HEK293 (cell line): ENCODE results near the gene VAV2.

ENCODE experiments used
- CTCF ChIA-PET: fragments of 350-600 bp; formaldehyde crosslinking; extraction: SDS; loops from one replicate; lab custom pipeline; 2021; ENCODE audit warnings: antibody characterized with exemption; lab: Yijun Ruan, JAX
- POLR2A ChIA-PET: fragments of 300-600 bp; formaldehyde crosslinking; extraction: SDS; loops from one replicate; lab custom pipeline; 2020; ENCODE audit warnings: antibody characterized with exemption, inconsistent platforms; lab: Yijun Ruan, JAX
- H3K27ac ChIP-seq: fragments of 200-500 bp; sonication (Bioruptor generic); 2 replicates; pipeline ENCODE4 v1.5.1; 2014; ENCODE audit warnings: low read depth, low read length, control low read depth, inconsistent platforms; ENCODE audit errors: extremely low read depth
- H3K36me3 ChIP-seq, 2 experiments: fragments of 200-500 bp in 1 of 2; sonication (Bioruptor generic) in 1 of 2; 1 replicate in 1 of 2; 2 replicates in 1 of 2; pipeline ENCODE4 v1.5.1; 2014 to 2017; ENCODE audit warnings: inconsistent platforms in 2 of 2, low read length in 2 of 2; ENCODE audit not compliant: control insufficient read depth in 2 of 2, insufficient read depth in 1 of 2
- H3K4me1 ChIP-seq: fragments of 200-500 bp; sonication (Bioruptor generic); 2 replicates; pipeline ENCODE4 v1.5.1; 2014; ENCODE audit warnings: mild to moderate bottlenecking, low read length, inconsistent platforms; ENCODE audit not compliant: control insufficient read depth, insufficient read depth
- H3K4me3 ChIP-seq: 2 replicates; pipeline ENCODE4 v1.5.1; 2011; ENCODE audit warnings: low read depth, mild to moderate bottlenecking, control low read depth, low read length, moderate library complexity
- H3K9me3 ChIP-seq: fragments of 200-500 bp; sonication (Bioruptor generic); 2 replicates; pipeline ENCODE4 v1.5.1; 2014; ENCODE audit warnings: low read depth, low read length, inconsistent platforms; ENCODE audit not compliant: control insufficient read depth, insufficient read depth
- KLF1 ChIP-seq: fragments of 450-650 bp; formaldehyde crosslinking; IDR thresholded peaks from 2 replicates; pipeline ENCODE4 v1.5.1; 2016; ENCODE audit warnings: missing biosample characterization, missing genetic modification characterization
- KLF10 ChIP-seq: fragments of 450-650 bp; IDR thresholded peaks from 2 replicates; pipeline ENCODE4 v1.5.1; 2018; ENCODE audit warnings: missing biosample characterization, mild to moderate bottlenecking, missing genetic modification characterization
- KLF16 ChIP-seq: fragments of 450-650 bp; formaldehyde crosslinking; IDR thresholded peaks from 2 replicates; pipeline ENCODE4 v1.5.1; 2017; ENCODE audit warnings: missing biosample characterization, missing genetic modification characterization
- PRDM2 ChIP-seq: fragments of 450-650 bp; formaldehyde crosslinking; IDR thresholded peaks from 2 replicates; pipeline ENCODE4 v1.5.1; 2016; ENCODE audit warnings: missing biosample characterization, missing genetic modification characterization, borderline replicate concordance
- TRIM28 ChIP-seq: IDR thresholded peaks from 2 replicates; pipeline ENCODE4 v1.6.1; 2011; ENCODE audit warnings: low read length, control low read depth, borderline replicate concordance
- YY2 ChIP-seq: fragments of 450-650 bp; formaldehyde crosslinking; IDR thresholded peaks from 2 replicates; pipeline ENCODE4 v1.5.1; 2016; ENCODE audit warnings: missing biosample characterization, missing genetic modification characterization
- ZBTB20 ChIP-seq: fragments of 450-650 bp; formaldehyde crosslinking; IDR thresholded peaks from 2 replicates; pipeline ENCODE4 v1.5.1; 2016; ENCODE audit warnings: missing biosample characterization, missing genetic modification characterization
- ZBTB48 ChIP-seq: fragments of 450-650 bp; formaldehyde crosslinking; IDR thresholded peaks from 2 replicates; pipeline ENCODE4 v1.5.1; 2016; ENCODE audit warnings: missing biosample characterization, missing genetic modification characterization
- ZIC2 ChIP-seq: fragments of 450-650 bp; formaldehyde crosslinking; IDR thresholded peaks from 2 replicates; pipeline ENCODE4 v1.5.1; 2016; ENCODE audit warnings: missing biosample characterization, missing genetic modification characterization
- ZNF221 ChIP-seq: fragments of 450-650 bp; formaldehyde crosslinking; IDR thresholded peaks from 2 replicates; pipeline ENCODE4 v1.5.1; 2017; ENCODE audit warnings: missing biosample characterization, missing genetic modification characterization, borderline replicate concordance
- ZNF274 ChIP-seq, 2 experiments: fragments of 200-500 bp in 1 of 2; fragments of 450-650 bp in 1 of 2; sonication (Bioruptor generic) in 1 of 2; formaldehyde crosslinking in 1 of 2; IDR thresholded peaks; 2 replicates each; pipeline versions ENCODE4 v1.5.1 to v1.6.1; 2014 to 2016; ENCODE audit warnings: borderline replicate concordance in 1 of 2, inconsistent platforms in 1 of 2, low read length in 1 of 2, missing biosample characterization in 1 of 2, missing genetic modification characterization in 1 of 2
- ZNF280C ChIP-seq: fragments of 450-650 bp; formaldehyde crosslinking; IDR thresholded peaks from 2 replicates; pipeline ENCODE4 v1.5.1; 2016; ENCODE audit warnings: missing biosample characterization, missing genetic modification characterization
- ZNF404 ChIP-seq: fragments of 450-650 bp; formaldehyde crosslinking; IDR thresholded peaks from 2 replicates; pipeline ENCODE4 v1.5.1; 2017; ENCODE audit warnings: missing biosample characterization, missing genetic modification characterization
- ZNF518A ChIP-seq: fragments of 450-650 bp; formaldehyde crosslinking; conservative IDR thresholded peaks from 2 replicates; pipeline ENCODE4 v1.5.1; 2016; ENCODE audit warnings: low read depth, missing biosample characterization, missing genetic modification characterization
- ZNF624 ChIP-seq: fragments of 450-650 bp; formaldehyde crosslinking; IDR thresholded peaks from 2 replicates; pipeline ENCODE4 v1.5.1; 2017; ENCODE audit warnings: missing biosample characterization, missing genetic modification characterization
- ZNF626 ChIP-seq: fragments of 450-650 bp; sonication (Bioruptor Pico); formaldehyde crosslinking; IDR thresholded peaks from 2 replicates; pipeline ENCODE4 v1.5.1; 2018; ENCODE audit warnings: missing biosample characterization, missing genetic modification characterization, inconsistent platforms
- ZNF701 ChIP-seq: fragments of 450-650 bp; formaldehyde crosslinking; IDR thresholded peaks from 2 replicates; pipeline ENCODE4 v1.5.1; 2016; ENCODE audit warnings: missing biosample characterization, missing genetic modification characterization
- ZNF707 ChIP-seq: fragments of 450-650 bp; formaldehyde crosslinking; IDR thresholded peaks from 2 replicates; pipeline ENCODE4 v1.5.1; 2016; ENCODE audit warnings: missing biosample characterization, missing genetic modification characterization

VAV2 gene

GRCh38 chr9:133772581-133772980 lies 219.5 kb downstream of the VAV2 start:
- TF ChIP-seq ZNF274 (IDR thresholded peaks at IDR 0.05; ENCODE audit: low read length) (no peak), ZNF274 (tag by site-specific recombination; IDR thresholded peaks at IDR 0.05; ENCODE audit: borderline replicate concordance) (no peak), KLF16 (tag by site-specific recombination) (no peak), ZNF518A (no peak), ZNF280C (no peak), ZBTB48 (no peak), ZNF707 (no peak)
- Histone ChIP-seq H3K36me3 (peaks cover 0 to 65% of the 10 kb centered on the region in 2 experiments; a peak in 1 of 3 replicates), H3K4me3 (no peak overlapping the region), H3K9me3 (no peaks in the 10 kb centered on the region), H3K4me1 (no peaks in the 10 kb centered on the region), H3K27ac (no peak overlapping the region)
- POLR2A ChIA-PET, result no interaction called here
- CTCF ChIA-PET, result interaction anchor here (1.2 to 8.2 kb wide), 3 partner anchors 9 to 221 kb away, joined by 4 to 66 read pairs (median 12); no protein-coding TSS in a partner anchor

- CTCF ChIA-PET, result interaction anchor here (0.6 to 8.2 kb wide), 6 partner anchors 10 to 224 kb away, joined by 3 to 66 read pairs (median 10); no protein-coding TSS in a partner anchor
- POLR2A ChIA-PET, result no interaction called here
- H3K27ac ChIP-seq, result no peak overlapping the region
- no peaks in the 10 kb centered on the region for H3K9me3 ChIP-seq
- H3K4me1 ChIP-seq, result no peaks in the 10 kb centered on the region
- no peak overlapping the region for H3K4me3 ChIP-seq
- H3K36me3 ChIP-seq, result peaks cover 0 to 65% of the 10 kb centered on the region in 2 experiments; a peak in 1 of 3 replicates
- TF ChIP-seq ZNF626 (tag by site-specific recombination), result no peak
- TF ChIP-seq ZNF221 (tag by site-specific recombination), result no peak
- no peak for TF ChIP-seq TRIM28
- TF ChIP-seq KLF10 (tag by site-specific recombination), result no peak
- TF ChIP-seq ZNF404 (tag by site-specific recombination), result no peak
- TF ChIP-seq ZNF701, result no peak
- TF ChIP-seq YY2 (tag by site-specific recombination), result no peak
- TF ChIP-seq ZBTB20 (tag by site-specific recombination), result no peak
- TF ChIP-seq PRDM2 (tag by site-specific recombination), result no peak
- TF ChIP-seq KLF1 (tag by site-specific recombination), result no peak
- TF ChIP-seq ZIC2, result no peak
- TF ChIP-seq ZNF624, result no peak
These were observed 220.3 kb downstream of the VAV2 start for GRCh38 chr9:133771486-133772482.
